NCI-H2196 treated with DMSO at 0.1 percent for 48 hours (cell line): ENCODE data around the gene ROBO4.

ENCODE experiments used
- DNase-seq: peaks from one replicate; lab custom pipeline; 2025; ENCODE audit not compliant: unreplicated experiment; lab: John Stamatoyannopoulos, UW

The ROBO4 gene

GRCh38 chr11:124875401-124875800 lies 22.3 kb downstream of the ROBO4 start:
- DNase-seq, result no peak

GRCh38 chr11:124874571-124875255 lies 23.0 kb downstream of the ROBO4 start:
- DNase-seq, result no peak

DNA sequence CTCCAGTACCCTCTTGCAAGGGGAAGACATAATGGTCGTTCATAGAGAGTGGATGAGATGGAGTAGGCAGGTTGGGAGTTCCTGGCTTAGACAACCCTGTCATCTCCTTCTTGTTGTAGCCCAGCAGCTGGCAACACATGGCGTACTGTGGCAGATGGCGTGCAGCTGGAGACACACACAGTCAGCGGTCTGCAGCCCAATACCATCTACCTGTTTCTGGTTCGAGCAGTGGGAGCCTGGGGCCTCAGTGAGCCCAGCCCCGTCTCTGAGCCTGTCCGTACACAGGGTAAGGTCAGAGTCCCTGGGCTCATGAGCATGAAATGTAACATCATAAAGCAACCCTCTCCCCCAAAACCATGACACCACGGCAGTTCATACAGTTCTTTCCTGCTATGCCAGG lies 23.7 kb downstream of the ROBO4 start:
- DNase-seq, result no peak

GRCh38 chr11:124872741-124873140 lies 24.9 kb downstream of the ROBO4 start:
- no peak for DNase-seq

GRCh38 chr11:124872280-124872679 lies 25.4 kb downstream of the ROBO4 start:
- no peak for DNase-seq

GRCh38 chr11:124870430-124870829 lies 27.2 kb downstream of the ROBO4 start:
- DNase-seq, result no peak

GRCh38 chr11:124869856-124870387 lies 27.7 kb downstream of the ROBO4 start:
- no peak for DNase-seq

DNA sequence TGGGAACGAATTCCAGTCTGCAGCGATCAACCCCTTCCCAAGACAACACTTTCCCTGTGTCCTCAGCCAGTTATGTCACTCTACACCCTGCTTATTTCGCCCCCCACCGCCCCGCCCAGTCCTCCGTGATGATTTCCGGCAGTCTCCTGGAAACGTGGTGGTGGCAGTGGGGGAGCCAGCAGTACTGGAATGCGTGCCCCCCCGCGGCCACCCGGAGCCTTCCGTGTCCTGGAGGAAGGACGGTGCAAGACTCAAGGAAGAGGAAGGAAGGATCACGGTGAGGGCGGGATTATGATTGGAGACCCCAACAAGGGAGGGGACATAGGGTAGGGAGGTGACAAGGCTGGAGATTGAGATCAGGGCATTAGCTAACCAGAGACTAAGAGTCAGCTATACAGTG lies 28.3 kb downstream of the ROBO4 start:
- DNase-seq, result no peak

DNA sequence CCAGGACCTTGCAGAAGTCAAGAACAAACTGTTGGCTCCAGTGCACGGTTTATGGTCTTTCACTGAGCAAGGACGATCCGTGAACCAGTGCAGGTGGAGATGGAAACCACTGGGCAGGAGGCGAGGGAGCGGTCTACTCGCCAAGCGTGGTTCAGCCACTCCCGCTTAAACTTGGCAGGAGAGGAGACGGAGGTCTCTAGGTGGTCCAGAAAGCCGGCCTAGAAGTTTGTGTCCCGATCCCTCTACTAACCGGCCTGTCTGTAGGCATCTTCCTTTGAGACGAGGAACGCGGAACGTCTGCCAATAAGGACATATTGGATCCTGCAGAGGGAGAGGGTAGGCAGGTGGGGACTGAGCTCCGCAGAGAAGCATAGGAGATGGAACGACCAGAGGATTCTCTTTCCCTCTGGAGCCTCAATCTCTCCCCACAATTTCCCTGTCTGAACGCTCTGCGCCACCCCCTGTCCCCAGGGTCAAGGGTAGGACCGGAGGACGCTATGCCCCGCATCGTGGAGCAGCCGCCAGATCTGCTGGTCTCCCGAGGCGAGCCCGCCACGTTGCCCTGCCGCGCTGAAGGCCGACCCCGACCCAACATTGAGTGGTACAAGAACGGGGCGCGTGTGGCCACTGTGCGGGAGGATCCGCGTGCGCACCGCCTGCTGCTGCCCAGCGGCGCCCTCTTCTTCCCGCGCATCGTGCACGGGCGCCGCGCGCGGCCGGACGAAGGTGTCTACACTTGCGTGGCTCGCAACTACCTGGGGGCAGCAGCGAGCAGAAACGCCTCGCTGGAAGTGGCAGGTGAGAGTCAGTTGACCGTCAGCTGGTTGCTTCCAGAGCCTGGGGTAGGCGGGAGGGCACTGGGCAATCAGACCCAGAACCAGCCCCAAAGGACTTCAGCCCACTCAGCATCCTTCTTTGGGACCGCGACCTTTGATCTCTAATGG lies 29.1 kb downstream of the ROBO4 start:
- DNase-seq, result no peak

DNA sequence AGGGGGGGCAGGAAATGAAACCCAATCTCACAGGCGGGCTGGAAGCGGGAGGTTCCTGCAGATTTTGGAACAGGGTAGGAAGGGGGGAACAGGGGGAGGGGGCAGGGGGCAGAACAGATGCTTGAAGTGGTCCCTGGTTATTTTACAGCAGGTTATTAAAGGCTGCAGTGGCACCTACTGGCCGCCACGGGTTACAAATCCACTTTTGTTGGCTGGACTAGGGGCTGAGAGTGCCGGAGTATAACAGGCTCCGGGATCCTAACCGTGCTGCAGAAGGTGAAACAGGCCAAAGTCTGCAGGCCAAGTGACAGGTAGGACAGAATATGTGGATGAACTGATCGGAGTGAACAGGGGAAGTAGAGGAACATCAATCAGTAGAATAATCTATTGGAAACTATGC lies 30.0 kb downstream of the ROBO4 start:
- peak; percentile 13 for DNase-seq

DNA sequence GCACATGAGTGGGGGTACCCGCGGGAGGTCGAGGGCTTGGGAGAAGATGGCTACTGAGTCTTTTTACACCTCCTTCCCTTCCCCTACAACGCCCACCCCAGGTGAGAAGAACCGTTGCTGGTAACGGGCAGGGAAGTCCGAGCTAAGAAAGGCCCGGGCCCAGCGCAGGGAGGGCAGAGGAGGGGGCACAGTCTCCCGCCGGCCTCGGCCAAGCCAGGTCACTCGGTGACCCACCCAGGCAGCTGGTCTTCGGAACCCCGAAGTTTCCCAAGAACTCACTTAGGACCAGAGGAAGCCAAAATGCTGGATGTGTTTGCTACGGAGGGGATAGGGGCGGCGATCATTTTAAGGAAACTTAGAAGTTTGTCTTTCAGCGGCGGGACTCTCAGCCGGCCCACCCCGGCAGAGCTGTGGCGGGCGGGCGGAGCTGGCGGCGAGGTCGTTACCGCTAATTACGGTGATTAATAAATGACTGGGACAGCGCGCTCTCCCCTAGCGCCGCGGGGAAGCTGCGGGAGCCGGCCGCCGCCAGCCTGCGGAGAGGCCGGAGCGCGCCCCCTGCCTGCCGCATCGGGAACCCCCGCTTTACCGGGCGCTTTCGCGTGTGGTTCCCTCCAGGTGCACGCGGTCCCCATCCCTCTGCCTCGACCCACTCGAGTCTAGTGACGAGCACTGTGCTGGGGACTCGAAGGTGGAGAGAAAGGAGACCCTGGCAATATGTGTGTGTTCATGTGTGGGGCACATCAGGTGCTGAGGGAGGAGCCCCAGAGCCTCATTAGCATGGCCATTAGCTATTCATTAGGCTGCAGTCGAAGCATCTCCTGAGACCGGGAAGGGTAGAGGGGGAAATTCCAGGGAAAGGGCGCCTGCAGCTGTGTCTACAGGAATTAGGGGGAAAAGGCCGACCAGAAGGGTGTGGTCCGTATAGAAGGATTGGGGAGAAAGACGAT lies 31.5 kb downstream of the ROBO4 start:
- no peak for DNase-seq

- DNase-seq, result no peak
Observed at GRCh38 chr11:124865181-124865901, 32.3 kb downstream of the ROBO4 start, which contains the start of gene ROBO3. ROBO3 (plus strand) TSS chr11:124865432; CDS start chr11:124865578, 146 bp downstream.

DNA sequence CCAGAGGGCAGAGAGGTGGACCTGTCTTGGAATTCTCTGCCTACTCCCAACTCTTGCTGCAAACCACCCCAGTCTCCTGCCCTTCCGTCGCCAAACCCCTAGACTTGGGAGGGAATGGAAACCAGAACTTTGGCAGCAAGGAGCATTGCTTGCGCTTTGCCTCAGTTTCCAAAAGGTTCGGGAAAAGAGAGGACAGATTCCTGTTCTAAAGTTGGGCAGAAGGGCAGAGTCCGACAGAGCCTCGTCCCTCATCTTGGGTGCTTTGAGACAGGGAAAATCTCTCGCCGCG lies 32.8 kb downstream of the ROBO4 start:
- DNase-seq, result no peak

GRCh38 chr11:124864176-124864891 lies 33.3 kb downstream of the ROBO4 start:
- DNase-seq, result no peak

DNA sequence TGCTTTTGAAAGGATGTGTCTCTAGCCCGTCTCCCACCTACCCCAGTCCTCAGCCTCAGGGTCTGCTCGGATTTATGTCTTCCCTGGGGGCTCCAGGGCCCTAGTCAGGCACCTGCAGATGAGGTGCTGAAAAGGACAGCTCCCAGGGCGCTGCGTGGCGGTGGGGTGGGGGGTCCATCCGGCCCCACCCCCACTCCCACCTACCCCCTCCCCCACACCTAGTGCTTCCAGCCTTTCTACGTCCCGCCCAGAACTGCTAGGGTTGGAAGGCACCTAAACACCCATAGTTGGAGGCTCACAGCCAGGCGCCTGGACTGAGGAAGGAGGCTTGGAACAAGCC lies 33.9 kb downstream of the ROBO4 start:
- DNase-seq, result no peak

GRCh38 chr11:124863137-124863825 lies 34.4 kb downstream of the ROBO4 start:
- DNase-seq, result peak; percentile 32

DNA sequence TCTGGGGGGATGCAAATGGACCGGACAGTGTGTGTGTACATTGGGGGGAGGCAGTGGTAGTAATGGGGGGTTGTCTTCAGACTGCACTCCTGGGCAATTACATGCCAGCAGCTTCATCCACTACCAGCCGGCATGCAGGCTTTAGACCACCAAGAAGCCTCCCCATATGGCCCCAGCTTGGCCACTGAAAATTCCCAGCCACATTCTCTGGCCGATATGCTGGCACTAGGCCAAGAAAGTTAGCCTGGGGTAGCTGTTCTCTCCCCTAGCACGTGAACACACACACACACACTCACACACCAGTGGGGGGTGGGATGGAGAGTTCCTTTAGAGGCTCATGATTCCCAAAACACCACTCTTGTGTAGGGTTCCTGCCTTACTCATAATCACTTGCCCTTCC lies 36.0 kb downstream of the ROBO4 start:
- DNase-seq, result no peak

- DNase-seq, result no peak
Observed at GRCh38 chr11:124859171-124859570, 38.5 kb downstream of the ROBO4 start.

DNA sequence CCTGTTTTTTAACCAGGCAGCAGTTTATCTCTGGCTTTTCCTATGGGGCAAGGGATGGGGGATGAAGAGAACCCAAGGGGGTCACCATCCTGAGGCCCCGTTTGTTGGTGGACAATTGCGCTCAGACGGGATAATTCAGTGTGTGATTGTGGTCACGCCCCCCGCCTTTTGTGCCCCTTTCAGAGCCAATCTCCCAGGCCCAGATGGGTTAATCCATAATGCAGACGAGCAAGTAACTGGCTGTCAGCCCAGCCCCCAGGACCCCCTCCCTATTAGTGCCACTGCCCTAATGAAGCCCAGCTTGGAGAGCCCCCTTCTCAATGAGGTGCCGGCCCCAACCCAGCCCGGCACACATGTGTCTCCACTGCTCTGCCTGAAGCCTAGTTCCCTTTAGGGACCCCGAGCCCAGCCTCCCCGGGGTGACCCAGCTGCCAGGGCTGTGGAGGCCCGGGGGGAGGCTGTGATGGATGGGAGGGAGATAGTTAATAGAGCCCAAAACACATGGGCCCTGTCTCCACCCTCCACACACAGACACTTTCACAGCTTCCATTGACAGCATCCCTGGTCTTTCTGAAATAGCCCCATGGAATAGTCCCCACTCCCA lies 51.5 kb downstream of the ROBO4 start:
- no peak for DNase-seq
